Panc1 (cell line): ENCODE data around the gene CCND3.

Source experiments
- POLR2AphosphoS5 ChIP-seq: IDR thresholded peaks from 2 replicates; pipeline ENCODE4 v1.6.1; 2012; ENCODE audit warnings: mild to moderate bottlenecking, low read depth, low read length, moderate library complexity
- TCF7L2 ChIP-seq: IDR thresholded peaks from 2 replicates; pipeline ENCODE4 v1.6.1; 2011; ENCODE audit warnings: mild to moderate bottlenecking, low read depth, low read length, inconsistent platforms
- TF ChIP-seq, protein P1 (sequence below): fragments of 450-650 bp; IDR thresholded peaks from 2 replicates; pipeline ENCODE4 v1.5.1; 2017; ENCODE audit warnings: mild to moderate bottlenecking

DNA sequence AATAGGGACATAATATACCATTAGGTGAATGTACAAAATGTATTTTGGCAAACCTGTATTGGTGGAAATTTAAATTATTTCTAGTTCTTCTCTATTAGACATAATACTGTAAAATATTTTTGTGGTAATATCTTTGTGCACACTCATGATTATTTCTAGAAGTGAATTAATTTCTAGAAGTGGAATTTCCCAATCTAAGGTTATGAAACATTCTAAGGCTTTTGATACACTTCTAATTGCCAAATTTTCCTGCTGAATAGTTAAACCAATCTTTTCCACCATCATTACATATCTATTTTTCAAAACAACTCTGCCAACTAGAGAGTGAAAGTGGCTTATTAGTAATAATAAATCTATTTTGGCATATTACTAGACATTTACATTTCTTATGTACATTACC lies 1.8 kb upstream of the CCND3 start:
- TF ChIP-seq, protein P1, sequence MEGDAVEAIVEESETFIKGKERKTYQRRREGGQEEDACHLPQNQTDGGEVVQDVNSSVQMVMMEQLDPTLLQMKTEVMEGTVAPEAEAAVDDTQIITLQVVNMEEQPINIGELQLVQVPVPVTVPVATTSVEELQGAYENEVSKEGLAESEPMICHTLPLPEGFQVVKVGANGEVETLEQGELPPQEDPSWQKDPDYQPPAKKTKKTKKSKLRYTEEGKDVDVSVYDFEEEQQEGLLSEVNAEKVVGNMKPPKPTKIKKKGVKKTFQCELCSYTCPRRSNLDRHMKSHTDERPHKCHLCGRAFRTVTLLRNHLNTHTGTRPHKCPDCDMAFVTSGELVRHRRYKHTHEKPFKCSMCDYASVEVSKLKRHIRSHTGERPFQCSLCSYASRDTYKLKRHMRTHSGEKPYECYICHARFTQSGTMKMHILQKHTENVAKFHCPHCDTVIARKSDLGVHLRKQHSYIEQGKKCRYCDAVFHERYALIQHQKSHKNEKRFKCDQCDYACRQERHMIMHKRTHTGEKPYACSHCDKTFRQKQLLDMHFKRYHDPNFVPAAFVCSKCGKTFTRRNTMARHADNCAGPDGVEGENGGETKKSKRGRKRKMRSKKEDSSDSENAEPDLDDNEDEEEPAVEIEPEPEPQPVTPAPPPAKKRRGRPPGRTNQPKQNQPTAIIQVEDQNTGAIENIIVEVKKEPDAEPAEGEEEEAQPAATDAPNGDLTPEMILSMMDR, result no peak
- TF ChIP-seq POLR2AphosphoS5 (no peak), TCF7L2 (no peak)
